Heart left ventricle (tissue), 13 donors: ENCODE results near the gene TAB3.

Source experiments
- POLR2A ChIP-seq, 2 donors: fragments of 450-650 bp; IDR thresholded peaks; one replicate each; pipeline ENCODE4 v1.6.1; 2017; ENCODE audit warnings: antibody characterized with exemption in 2 of 2, mild to moderate bottlenecking in 2 of 2, moderate library complexity in 2 of 2
- TF ChIP-seq, protein P1 (sequence below), 12 donors: fragments of 200-600 bp; sonication (generic) in 4 of 12; IDR thresholded peaks; one replicate each; pipeline versions ENCODE4 v1.5.0 to v1.8.0; 2018 to 2022; ENCODE audit warnings: antibody characterized with exemption in 12 of 12, mild to moderate bottlenecking in 5 of 12
- donor health status: ischemic (EF 13 %, LVEDD 7.1; RV severe dilation, severe dysfunction).
- donor health status: DM: no; HTN: yes; CAD: no.
- donor health status: DM: no; HTN: no; CAD: no.
- donor health status: ischemic (EF 25% LVEDD 6.9; RV normal size, moderate dysfunction).
- donor health status: ischemic (EF 25% LVEDD 5.7; RV mildly dilated, moderate dysfunction).
- donor health status: ischemic (EF 35%, LVEDD 5.7; RV mildly dilated, moderate dysfunction).
- donor health status: nonischemic (EF 11% LVEDD 7.7; RV severe dilation, severe dysfunction).
- donor health status: DM: yes; HTN: yes; CAD: no.
- donor health status: PGD.
- donor health status: ischemic (EF 29% LVEDD 5.4; RV normal size, mild dysfunction).
- donor health status: nonischemic (EF 23%, LVEDD 6.1; RV moderate dilation, normal function).

DNA sequence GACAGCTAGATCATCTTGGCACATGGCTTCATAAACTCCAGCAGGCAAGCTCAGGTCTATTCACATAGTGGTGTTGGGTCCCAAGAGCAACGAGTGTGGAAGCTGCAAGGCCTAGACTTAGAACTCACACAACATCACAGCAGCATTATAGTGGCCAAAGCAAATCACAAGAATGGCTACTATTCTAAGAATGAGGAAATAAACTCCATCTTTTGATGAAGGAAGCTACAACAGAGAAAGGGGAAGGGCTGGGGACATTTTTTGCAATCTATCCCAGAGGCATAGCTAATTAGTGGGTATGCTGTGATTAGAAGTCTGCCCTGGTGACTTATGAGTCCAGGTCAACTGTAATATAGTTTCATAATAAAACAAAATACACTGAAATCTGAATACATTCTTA is 42.9 kb upstream of the TAB3 start:
- TF ChIP-seq, protein P1, sequence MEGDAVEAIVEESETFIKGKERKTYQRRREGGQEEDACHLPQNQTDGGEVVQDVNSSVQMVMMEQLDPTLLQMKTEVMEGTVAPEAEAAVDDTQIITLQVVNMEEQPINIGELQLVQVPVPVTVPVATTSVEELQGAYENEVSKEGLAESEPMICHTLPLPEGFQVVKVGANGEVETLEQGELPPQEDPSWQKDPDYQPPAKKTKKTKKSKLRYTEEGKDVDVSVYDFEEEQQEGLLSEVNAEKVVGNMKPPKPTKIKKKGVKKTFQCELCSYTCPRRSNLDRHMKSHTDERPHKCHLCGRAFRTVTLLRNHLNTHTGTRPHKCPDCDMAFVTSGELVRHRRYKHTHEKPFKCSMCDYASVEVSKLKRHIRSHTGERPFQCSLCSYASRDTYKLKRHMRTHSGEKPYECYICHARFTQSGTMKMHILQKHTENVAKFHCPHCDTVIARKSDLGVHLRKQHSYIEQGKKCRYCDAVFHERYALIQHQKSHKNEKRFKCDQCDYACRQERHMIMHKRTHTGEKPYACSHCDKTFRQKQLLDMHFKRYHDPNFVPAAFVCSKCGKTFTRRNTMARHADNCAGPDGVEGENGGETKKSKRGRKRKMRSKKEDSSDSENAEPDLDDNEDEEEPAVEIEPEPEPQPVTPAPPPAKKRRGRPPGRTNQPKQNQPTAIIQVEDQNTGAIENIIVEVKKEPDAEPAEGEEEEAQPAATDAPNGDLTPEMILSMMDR (IDR thresholded peaks at IDR 0.05): no peak
- TF ChIP-seq POLR2A (IDR thresholded peaks at IDR 0.05): no peak
